ENCODE data around the gene PKD1.

Gene PKD1

DNA sequence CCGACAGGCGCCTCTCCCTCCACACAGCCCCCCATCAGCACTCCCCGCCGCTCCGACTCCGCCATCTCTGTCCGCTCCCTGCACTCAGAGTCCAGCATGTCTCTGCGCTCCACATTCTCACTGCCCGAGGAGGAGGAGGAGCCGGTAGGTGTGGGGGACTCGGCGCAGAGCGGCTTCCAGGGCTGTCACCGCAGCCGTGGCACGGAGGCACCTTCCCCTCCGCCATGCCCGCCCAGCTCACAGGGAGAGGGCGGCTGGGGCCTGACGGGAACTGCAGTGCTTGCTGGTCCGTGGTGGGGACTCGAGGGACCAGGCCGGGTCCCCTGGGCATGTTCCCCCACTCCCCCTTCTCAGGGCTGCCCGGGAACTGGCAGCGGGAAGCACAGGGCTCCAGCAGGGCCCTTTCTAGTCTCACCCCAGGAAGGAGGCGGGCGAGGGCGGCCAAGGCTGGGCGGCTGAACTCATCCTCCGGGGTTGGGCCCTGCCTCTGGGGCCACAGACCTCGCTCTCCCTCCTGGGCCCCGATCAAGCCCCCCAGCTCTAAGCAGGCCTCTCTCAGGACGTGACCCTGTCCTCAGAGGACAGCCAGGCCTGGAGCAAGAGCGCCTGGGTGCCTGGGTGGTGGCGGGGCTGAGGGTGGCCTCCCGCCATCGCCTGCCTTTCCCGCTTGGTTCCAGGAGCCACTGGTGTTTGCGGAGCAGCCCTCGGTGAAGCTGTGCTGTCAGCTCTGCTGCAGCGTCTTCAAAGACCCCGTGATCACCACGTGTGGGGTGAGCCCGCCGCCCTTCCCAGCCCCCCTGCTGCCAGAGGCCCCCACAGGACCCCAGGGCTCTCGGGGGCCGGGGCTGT, 35.1 kb upstream of the PKD1 start:
- no peak for DNase-seq (ENCODE audit: low read depth in 3 of 3)

- DNase-seq (ENCODE audit: low read depth in 3 of 3) = no peak
Observed at GRCh38 chr16:2170080-2170479, 34.4 kb upstream of the PKD1 start.

DNA sequence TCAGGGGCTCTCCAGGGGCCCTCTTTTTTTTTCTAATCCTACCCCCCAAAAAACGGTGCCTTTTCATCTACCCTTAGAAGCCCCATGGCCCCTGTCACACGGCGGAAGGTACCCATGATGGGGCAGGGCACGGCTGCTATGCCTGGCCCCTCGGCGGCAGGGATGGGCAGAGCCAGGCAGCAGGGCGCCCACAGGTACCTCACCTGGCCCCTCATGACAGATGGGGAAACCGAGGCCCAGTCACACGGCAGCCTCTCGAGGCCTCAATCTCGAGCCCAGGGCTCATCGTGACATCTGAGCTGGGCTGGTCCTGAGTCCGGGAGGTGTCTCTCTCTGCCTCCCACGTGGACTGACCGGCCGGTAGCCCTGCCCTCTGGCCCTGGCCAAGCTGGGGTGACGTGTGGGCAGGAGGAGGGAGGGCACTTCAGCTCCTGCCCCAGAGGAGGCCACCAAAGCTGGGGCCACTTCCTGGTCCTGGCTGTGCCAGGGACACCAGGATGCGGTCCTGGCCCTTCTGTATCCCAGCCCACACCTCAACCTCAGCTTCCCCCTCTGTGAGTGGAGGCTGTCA, 31.5 kb upstream of the PKD1 start:
- DNase-seq (ENCODE audit: low read depth in 3 of 3) = no peak

- no peak for DNase-seq (ENCODE audit: low read depth in 3 of 3)
Observed at GRCh38 chr16:2166263-2167067, 30.8 kb upstream of the PKD1 start.

- DNase-seq (ENCODE audit: low read depth in 3 of 3) = no peak
Observed at GRCh38 chr16:2165861-2166260, 30.2 kb upstream of the PKD1 start.

DNA sequence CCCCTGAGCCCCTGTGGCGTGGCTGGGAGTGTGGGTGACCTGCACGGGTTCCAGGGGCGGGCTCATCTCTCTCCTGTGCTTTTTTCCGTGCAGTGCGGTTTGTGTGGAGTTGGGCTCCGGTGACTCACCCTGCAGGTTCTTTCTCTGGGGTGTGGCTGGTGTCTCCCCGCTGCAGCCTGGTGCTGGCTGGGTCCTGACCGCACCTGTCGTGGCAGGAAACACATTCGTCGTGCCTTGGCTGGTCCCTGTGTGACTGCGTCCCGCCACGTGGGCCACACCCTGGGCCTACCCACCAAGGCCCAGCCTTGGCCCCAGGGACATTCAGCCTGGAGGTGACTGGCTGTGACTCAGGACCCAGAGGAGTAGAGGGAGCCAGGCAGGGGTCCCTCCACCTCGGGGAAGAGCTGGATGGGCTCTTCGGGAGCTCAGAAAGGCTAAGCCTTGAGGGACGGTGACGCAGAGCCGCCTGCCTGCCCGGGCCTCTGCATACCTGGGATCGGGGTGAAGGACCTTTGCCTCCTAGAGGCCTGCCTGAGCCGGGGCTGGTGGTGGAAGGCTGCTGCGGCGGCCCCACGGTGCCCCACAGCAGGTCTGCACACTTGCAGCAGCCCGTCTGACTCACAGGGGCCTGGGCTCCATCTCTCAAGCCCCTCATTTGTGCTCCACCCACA, 27.6 kb upstream of the PKD1 start:
- no peak for DNase-seq (ENCODE audit: low read depth in 3 of 3)

DNA sequence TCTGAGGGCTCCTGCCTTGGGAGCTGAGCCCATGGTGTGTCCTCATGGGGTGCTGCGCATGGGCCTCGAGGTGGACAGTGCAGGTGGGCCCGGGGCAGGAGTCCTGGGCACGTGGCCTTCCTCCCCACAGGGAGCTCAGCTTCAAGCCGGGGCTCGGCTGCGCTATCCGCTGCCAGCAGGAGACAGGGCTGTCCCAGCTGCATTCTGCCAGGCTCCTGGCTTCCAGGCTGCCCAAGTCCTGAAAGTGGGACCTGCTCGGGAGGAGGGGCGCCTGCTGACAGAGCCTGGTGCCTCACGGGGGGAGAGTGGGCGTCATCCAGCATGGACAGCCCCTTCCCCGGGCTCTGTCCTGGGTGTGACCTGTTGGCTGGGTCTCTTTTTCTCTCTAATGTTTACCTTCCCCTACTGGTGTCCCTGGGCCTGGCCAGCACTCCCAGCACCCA, 27.0 kb upstream of the PKD1 start:
- no peak for DNase-seq (ENCODE audit: low read depth in 3 of 3)

GRCh38 chr16:2161911-2162310, 26.2 kb upstream of the PKD1 start:
- DNase-seq (ENCODE audit: low read depth in 3 of 3) = no peak

GRCh38 chr16:2160915-2161551, 25.3 kb upstream of the PKD1 start:
- no peak for DNase-seq (ENCODE audit: low read depth in 3 of 3)

DNA sequence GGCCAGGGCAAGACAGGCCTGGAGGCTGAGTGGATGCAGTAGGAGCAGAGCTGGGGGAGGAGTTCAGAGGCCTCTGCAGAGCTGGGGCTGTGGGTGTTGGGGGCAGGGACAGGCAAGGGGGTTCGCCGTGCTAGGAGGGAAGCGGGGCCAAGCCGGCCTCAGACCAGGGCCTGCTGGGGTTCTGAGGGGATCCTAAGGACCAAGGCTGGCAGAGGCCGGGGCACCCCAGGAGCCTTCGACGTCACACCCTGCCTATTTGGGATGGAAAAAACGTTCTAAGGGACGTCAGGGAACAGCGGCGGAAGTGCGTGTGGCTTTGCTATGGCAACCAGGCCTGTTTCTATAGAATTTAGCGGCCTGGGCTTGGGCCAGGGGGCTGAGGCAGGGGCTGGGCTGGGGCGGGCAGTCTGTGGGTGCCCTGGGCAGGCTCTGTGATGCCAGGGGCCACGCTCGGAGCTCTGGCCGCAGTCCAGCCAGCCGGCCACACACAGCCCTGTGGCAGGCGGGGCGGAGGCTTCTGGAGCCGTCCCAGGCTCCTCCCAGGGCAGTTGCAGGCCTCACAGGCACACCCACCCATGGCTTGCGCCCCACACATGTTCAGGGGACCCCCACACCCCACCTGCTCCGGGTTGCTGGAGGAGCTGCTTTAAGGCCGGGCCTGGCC, 23.6 kb upstream of the PKD1 start:
- no peak for DNase-seq (ENCODE audit: low read depth in 3 of 3)

GRCh38 chr16:2158262-2158638, 22.6 kb upstream of the PKD1 start:
- no peak for DNase-seq (ENCODE audit: low read depth in 3 of 3)

GRCh38 chr16:2157480-2158261, 22.0 kb upstream of the PKD1 start:
- DNase-seq (ENCODE audit: low read depth in 3 of 3) = no peak

GRCh38 chr16:2156849-2157224, 21.1 kb upstream of the PKD1 start:
- no peak for DNase-seq (ENCODE audit: low read depth in 3 of 3)

DNA sequence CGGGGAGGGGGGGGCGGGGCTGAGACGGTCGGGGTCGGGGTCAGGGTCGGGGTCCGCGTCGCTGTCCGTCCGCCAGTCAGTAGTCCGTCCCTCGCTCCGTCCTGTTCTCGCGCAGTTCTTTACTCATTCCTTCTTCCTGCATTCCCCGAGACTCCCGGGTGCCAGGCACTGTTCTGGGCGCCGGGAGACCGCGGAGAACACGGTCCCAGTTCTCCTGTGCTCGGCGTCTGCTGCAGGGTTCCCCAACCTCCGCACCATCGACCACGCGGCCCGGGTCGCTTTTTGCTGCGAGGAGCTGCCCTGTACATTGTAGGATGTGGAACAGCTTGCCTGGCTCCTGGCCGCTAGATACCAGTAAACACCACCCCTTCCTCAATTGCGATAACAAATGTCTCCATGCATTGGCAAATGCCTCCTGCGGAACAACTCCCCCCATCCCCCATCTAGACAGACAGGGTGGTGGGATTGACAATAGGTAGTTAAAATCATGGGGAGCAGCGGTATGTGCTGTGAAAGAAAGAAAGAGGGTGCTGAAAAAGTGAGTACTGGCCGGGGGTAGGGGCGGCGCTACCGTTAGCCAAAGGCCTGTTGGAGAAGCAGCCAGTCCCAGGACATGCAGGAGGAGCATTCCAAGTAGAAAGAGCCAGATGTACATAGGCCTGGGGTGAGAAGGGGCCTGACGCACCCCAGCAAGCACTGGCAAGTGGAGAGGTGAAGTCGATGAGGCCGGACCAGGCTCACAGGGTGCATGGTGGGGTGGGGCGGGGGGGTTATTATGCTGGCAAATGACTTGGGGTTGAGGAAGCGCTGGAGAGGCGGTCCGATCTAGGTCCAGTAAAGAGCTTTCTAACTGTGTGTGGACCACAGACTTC, 20.5 kb upstream of the PKD1 start:
- no peak for DNase-seq (ENCODE audit: low read depth in 3 of 3)

- peak; percentile 95 to 97 (median 96) for DNase-seq (ENCODE audit: low read depth in 3 of 3)
Observed at GRCh38 chr16:2155091-2155950, 19.6 kb upstream of the PKD1 start, which contains the start of gene TRAF7. TSS of gene TRAF7 (plus strand) at chr16:2155782. CDS start at chr16:2163921, 8,139 bp downstream.

GRCh38 chr16:2154533-2155090, 18.9 kb upstream of the PKD1 start:
- DNase-seq (ENCODE audit: low read depth in 3 of 3) = no peak

DNA sequence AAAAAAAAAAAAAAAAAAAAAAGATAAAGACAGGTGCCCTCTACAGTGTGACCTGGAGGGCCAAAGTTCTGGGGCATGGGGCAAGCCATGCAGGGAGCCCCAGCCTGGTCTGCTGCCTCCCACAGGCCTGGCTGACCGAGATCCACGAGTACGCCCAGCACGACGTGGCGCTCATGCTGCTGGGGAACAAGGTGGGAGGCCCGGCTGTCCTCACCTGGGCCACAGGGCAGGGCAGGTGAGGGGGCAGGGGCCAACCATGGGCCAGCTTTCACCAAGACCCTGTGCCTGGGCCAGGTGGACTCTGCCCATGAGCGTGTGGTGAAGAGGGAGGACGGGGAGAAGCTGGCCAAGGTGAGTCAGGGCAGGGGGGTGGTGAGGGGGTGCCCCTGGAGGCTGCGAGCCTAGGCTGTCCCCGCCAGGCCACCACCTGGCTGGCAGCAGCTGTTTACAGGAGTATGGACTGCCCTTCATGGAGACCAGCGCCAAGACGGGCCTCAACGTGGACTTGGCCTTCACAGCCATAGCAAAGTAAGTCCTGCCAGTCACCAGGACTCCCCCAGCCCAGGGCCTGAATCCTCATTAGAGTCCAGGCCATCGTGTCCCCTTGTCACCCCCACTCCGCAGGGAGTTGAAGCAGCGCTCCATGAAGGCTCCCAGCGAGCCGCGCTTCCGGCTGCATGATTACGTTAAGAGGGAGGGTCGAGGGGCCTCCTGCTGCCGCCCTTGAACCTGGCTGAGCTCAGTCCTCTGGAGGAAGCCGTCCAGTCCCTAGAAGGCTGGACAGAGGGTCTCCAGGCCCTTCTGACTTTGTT, 17.2 kb upstream of the PKD1 start:
- DNase-seq (ENCODE audit: low read depth in 3 of 3) = peak in 1 of 3 experiments; percentile 43

Data from stimulated activated CD4-positive, alpha-beta T cell treated with anti-CD3 and anti-CD28 coated beads, TNF-alpha, amount 100 ng/mL, for 24 hours (primary cell).